Measurements from ENCODE around the gene DOCK2.
A peak's percentile ranks its signal among the peaks of the same experiment; 100 is the strongest.

DOCK2 gene

GRCh38 chr5:169697976-169698375 lies 60.9 kb downstream of the DOCK2 start:
- H3K27ac ChIP-seq = peak overlapping the region; percentile 58

GRCh38 chr5:169700611-169701010 lies 63.5 kb downstream of the DOCK2 start:
- DNase-seq (ENCODE audit: low spot score) = no peak
- ChIA-PET CTCF (interaction anchor here (1.6 to 2.4 kb wide), 2 partner anchors 280 to 371 kb away, joined by 10 to 13 read pairs; partner anchors contain the start of gene INSYN2B), POLR2A (ENCODE audit: low non-redundant PET) (no interaction called here)
- no peak overlapping the region for H3K27ac ChIP-seq
- no peak for TF ChIP-seq CTCF (conservative IDR thresholded peaks at IDR 0.05; ENCODE audit: low read depth)

More at GRCh38 chr5:169697976-169698375, 60.9 kb downstream of the DOCK2 start:
- POLR2A ChIA-PET (ENCODE audit: low non-redundant PET) = no interaction called here
- no peak for TF ChIP-seq CTCF (conservative IDR thresholded peaks at IDR 0.05; ENCODE audit: low read depth)
- CTCF ChIA-PET = interaction anchor here (1.0 kb wide), 1 partner anchor 283 kb away, joined by 3 read pairs; the partner anchor contains the start of gene INSYN2B
- DNase-seq (ENCODE audit: low spot score) = no peak

- ChIA-PET CTCF (interaction anchor here (0.6 to 3.0 kb wide), 19 partner anchors 11 to 1890 kb away, joined by 3 to 69 read pairs (median 3); partner anchors contain the start of gene INSYN2B), POLR2A (ENCODE audit: low non-redundant PET) (no interaction called here)
- TF ChIP-seq CTCF (conservative IDR thresholded peaks at IDR 0.05; ENCODE audit: low read depth) = peak; percentile 59; the same call in 1 of the 2 replicates
- DNase-seq (ENCODE audit: low spot score) = peak; percentile 54
- no peak overlapping the region for H3K27ac ChIP-seq
Measured at GRCh38 chr5:169701910-169702451, 64.9 kb downstream of the DOCK2 start.

GRCh38 chr5:169702693-169703481 lies 65.8 kb downstream of the DOCK2 start:
- POLR2A ChIA-PET (ENCODE audit: low non-redundant PET) = no interaction called here
- TF ChIP-seq CTCF (conservative IDR thresholded peaks at IDR 0.05; ENCODE audit: low read depth) = no peak
- CTCF ChIA-PET = interaction anchor here (0.5 to 3.0 kb wide), 7 partner anchors 30 to 1127 kb away, joined by 3 to 69 read pairs (median 4); partner anchors contain the start of gene INSYN2B
- no peak for DNase-seq (ENCODE audit: low spot score)
- no peak overlapping the region for H3K27ac ChIP-seq

- POLR2A ChIA-PET (ENCODE audit: low non-redundant PET) = no interaction called here
- no peak for TF ChIP-seq CTCF (conservative IDR thresholded peaks at IDR 0.05; ENCODE audit: low read depth)
- H3K27ac ChIP-seq = no peak overlapping the region
- CTCF ChIA-PET = interaction anchor here (0.6 to 3.0 kb wide), 2 partner anchors 276 to 768 kb away, joined by 3 to 69 read pairs; partner anchors contain the start of gene INSYN2B
- DNase-seq (ENCODE audit: low spot score) = no peak
Measured at GRCh38 chr5:169703813-169704212, 66.7 kb downstream of the DOCK2 start.

- DNase-seq (ENCODE audit: low spot score) = no peak
- no peak overlapping the region for H3K27ac ChIP-seq
- TF ChIP-seq CTCF (conservative IDR thresholded peaks at IDR 0.05; ENCODE audit: low read depth) = no peak
- ChIA-PET CTCF (interaction anchor here (2.4 kb wide), 1 partner anchor 275 kb away, joined by 9 read pairs; the partner anchor contains the start of gene INSYN2B), POLR2A (ENCODE audit: low non-redundant PET) (no interaction called here)
Measured at GRCh38 chr5:169705322-169705721, 68.2 kb downstream of the DOCK2 start.
